HG03095 (cell line): ENCODE results near the gene RPN2.

Experiments used
- ATAC-seq: cut with Tn5 transposase; IDR thresholded peaks from one replicate; pipeline ENCODE4 v1.9.1; 2021; ENCODE audit warnings: moderate library complexity; ENCODE audit not compliant: unreplicated experiment

The RPN2 gene

GRCh38 chr20:37238935-37239451 is 59.9 kb downstream of the RPN2 start:
- no peak for ATAC-seq

GRCh38 chr20:37240337-37241067 is 61.4 kb downstream of the RPN2 start:
- no peak for ATAC-seq

GRCh38 chr20:37242503-37242902 is 63.4 kb downstream of the RPN2 start:
- no peak for ATAC-seq

- ATAC-seq, result no peak
Measured at GRCh38 chr20:37243076-37243936, 64.2 kb downstream of the RPN2 start.

GRCh38 chr20:37243937-37244571 is 64.9 kb downstream of the RPN2 start:
- no peak for ATAC-seq

GRCh38 chr20:37244572-37244957 is 65.4 kb downstream of the RPN2 start:
- ATAC-seq, result no peak

GRCh38 chr20:37245216-37246150 is 66.4 kb downstream of the RPN2 start:
- ATAC-seq, result no peak

GRCh38 chr20:37246736-37247135 is 67.6 kb downstream of the RPN2 start:
- ATAC-seq, result no peak

GRCh38 chr20:37247547-37247946 is 68.4 kb downstream of the RPN2 start:
- no peak for ATAC-seq

GRCh38 chr20:37249304-37249703 is 70.2 kb downstream of the RPN2 start:
- ATAC-seq, result no peak

- ATAC-seq, result no peak
Measured at GRCh38 chr20:37251825-37252477, 72.8 kb downstream of the RPN2 start.

GRCh38 chr20:37253087-37253486 is 74.0 kb downstream of the RPN2 start:
- ATAC-seq, result no peak

GRCh38 chr20:37254114-37254878 is 75.2 kb downstream of the RPN2 start:
- no peak for ATAC-seq

- ATAC-seq, result no peak
Measured at GRCh38 chr20:37256286-37256685, 77.2 kb downstream of the RPN2 start.

- no peak for ATAC-seq
Measured at GRCh38 chr20:37257530-37257929, 78.4 kb downstream of the RPN2 start.

GRCh38 chr20:37257988-37258387 is 78.9 kb downstream of the RPN2 start:
- ATAC-seq, result no peak

- no peak for ATAC-seq
Measured at GRCh38 chr20:37259031-37259430, 79.9 kb downstream of the RPN2 start.

- ATAC-seq, result no peak
Measured at GRCh38 chr20:37259865-37260264, 80.7 kb downstream of the RPN2 start.

GRCh38 chr20:37260923-37261322 is 81.8 kb downstream of the RPN2 start:
- no peak for ATAC-seq
